Dedifferentiated amniotic fluid mesenchymal stem cell (primary cell): ENCODE measurements around the gene DNAJB8.

Experiments
- DNase-seq: peaks from one replicate; pipeline ENCODE4 v3.0.0-alpha.2; 2016; ENCODE audit errors: extremely low spot score

DNAJB8 gene

GRCh38 chr3:128466840-128467541 is at the start of gene DNAJB8:
TSS of gene DNAJB8 (minus strand) at chr3:128466890. CDS start at chr3:128463245, 3,645 bp downstream.
- DNase-seq, result no peak

DNA sequence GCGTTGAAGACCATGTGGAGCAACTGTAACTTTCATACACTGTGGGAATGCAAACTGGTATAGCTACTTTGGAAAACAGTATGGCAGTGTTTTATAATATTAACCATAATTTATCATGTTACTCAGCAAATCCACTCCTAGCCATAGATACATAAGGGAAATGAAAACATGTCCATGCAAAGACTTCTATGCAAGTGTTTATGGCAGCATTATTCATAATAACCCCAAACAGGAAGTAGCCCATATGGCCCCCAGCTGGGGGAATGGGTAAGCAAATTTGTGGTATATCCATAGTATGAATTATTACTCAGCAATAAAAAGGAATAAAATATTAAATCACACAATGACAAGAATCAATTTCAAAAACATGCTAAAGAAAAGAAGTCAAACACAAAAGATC is 49.3 kb upstream of the DNAJB8 start:
- DNase-seq, result no peak

DNA sequence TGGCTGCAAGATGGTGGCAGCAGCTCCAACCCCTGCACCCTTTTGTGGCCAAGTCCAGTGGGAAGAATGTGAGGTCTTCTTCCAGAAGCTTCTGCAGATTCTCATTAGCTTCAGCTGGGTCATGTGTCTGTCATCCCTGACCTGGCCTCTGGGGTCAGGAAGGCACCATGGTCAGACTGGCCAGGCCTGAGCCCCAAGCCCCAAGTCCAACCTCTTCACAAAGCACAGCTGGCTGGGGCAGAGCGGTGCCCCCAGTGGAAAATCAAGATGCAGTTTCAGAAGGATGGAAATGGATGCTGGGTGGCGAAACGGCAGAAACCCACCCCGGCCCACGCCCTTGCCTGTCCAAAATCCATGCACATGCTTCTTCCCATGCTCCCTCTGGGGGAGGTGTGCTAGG is 42.2 kb upstream of the DNAJB8 start:
- no peak for DNase-seq

DNA sequence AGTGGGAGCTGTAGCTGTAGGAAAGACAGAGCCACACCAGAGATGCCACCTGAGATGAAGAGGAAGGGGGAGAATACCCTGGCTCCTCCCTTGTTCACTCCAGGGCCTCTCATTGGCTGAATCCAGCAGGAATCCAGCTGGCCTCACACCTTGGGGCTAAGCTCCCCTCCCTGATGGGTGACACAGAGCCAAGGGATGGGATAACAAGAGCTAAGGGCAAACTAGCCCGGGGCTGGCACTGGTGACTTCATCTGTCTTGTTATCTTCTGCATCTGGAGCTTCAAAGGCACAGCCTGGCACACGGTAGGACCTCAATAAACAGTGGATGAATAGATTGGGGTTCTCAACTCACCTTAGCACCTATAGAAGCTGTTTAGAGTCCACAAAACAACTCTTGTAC is 40.1 kb upstream of the DNAJB8 start:
- DNase-seq, result no peak

GRCh38 chr3:128505771-128506170 is 39.1 kb upstream of the DNAJB8 start:
- no peak for DNase-seq

DNA sequence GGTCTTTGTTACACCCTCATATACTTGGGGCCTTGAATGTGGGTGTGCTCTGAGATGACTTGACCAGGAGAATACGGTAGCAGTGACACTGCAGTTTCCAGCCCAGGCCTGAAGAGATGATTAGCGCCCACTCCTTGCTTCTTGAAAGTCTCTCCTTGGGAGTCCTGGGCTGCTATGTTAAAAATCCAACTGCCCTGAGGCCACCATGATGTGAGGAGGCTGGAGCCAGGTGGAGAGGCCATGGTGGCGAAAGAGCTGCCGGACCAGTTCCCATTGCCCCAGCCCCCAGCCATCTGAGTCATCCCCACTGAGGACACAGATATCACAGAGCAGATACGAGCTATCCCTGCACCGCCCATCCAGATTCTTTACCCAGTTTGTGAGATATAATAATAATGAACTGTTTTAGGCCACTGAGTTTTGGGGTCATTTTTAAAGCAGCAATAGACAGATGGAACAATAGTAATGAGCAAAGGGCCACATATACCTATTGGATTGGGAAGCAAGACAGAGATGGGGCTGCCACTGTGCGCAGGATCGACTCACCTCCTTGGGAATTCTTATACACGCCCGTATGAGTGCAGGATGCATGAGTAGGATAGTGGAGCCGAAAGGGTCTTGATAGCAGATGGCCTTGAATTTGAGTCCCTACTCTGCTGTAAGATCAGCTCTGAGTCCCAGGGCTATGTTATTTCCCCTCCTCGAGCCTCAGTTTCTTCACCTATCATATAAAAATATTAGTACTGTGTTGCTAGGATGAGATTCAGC is 38.5 kb upstream of the DNAJB8 start:
- no peak for DNase-seq

DNA sequence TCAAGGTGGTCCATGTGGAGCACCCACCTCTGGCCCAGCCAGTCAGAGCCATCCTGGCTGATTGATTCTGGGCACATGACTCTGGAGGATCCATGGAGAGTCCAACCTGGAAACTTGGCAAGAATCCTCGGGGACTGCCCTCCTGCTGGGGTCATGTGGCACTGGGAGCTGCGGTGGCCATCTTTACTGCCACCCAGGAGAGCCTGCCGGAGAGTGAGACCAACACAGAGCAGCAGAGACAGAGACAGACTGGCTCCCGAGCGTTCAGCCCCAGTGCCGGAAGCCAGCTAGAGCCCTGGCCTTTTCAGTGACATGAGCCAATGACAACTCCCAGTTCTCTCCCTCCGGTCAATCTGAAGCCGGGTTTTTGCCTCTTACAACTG is 37.8 kb upstream of the DNAJB8 start:
- no peak for DNase-seq

GRCh38 chr3:128503751-128504532 is 37.3 kb upstream of the DNAJB8 start:
- DNase-seq, result no peak

DNA sequence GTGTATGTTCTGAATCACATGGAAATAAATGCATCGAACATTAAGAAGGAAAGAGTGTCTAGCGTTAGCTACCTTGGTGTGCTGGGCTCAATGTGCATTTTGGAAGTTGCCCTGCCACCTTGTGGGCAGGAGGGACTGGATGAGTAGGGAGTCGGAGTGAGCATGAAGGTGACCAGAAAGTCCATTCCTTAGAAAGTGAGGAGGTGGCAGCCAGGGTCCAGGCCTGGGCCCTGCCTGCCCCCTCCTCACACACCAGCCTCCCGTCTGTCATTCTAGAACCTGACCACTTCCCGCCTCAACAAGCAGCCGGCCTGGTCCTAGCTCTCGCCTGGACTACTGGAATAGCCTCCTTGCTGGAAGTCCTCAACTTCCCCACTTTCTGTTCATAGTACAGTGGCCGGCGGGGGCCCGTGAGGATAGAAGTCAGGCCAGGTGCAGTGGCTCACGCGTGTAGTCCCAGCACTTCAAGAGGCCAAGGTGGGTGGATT is 36.5 kb upstream of the DNAJB8 start:
- no peak for DNase-seq

GRCh38 chr3:128502712-128503111 is 36.0 kb upstream of the DNAJB8 start:
- no peak for DNase-seq

DNA sequence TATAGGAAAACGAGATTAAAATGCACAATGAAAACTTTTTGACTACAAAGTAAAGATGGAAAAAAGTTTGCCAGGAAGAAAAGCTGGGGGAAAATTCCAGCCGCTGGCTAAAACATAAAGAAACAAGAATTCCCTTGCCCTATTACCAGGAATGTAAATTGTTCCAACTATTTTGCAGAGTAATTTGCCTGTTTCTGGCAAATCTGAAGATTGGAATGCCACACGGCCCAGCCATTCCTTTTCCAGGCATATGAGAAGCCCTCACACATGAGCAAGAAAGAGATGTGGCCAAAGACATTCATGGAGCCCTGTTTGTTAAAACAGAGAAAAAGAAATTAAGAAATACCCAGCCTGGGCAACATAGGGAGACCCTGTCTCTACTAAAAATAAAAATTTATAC is 34.7 kb upstream of the DNAJB8 start:
- DNase-seq, result peak; percentile 44

- no peak for DNase-seq
Measured at GRCh38 chr3:128500556-128500955, 33.9 kb upstream of the DNAJB8 start.

DNA sequence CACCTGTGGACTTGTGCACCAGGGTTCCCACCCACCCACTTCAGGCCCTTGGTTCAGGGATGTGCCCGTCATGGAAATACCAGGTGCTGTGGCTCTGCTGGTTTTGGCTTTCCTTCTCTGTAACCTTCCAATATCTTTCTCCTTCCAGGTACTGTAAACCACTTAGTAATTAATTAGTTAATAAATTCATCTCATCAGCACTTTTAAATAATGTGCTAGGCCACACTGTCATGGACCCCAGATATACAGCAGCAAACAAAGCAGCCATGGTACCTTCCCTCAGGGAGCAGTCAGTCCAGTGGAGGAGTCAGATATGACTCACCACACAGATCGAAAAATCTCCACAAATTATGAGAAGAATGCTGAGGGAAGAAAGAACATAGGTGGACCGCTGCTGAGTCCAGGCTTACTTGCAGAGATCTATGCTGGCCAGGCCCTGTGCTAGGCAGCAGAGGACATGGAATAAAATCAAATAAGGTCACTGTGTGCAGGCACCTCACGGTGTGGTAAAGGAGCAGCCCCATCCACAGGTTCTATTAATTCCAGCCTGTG is 33.1 kb upstream of the DNAJB8 start:
- DNase-seq, result no peak

DNA sequence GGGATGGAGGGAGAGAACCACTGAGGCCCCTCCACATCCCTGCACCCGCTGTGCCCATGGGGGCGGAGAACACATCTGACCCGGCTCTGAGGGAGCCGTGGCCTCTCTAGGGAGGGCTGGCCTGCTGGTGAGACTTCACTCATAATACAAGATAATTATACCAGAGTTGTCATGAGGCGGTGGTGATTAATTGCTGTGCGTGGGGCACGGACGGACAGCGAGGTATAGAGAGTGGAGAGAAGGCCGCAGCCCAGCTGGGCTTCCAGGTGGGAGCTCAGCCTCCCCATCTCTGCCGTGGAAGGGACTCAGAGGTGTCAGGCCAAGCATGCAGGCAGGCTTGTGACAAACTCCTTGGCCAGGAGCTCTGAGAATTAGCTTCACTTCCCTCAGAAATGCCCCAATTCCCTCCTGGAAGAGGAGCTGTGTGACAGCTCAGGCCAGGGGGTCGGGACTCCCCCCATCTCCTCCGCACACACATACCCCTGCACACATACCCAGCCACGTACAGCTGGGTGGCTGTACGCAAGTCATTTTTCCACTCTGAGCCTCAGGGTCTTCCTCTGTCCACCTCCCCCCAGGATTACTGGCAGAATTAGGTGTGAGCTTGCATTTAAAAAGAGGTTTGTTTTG is 32.3 kb upstream of the DNAJB8 start:
- DNase-seq, result no peak

GRCh38 chr3:128498127-128498626 is 31.5 kb upstream of the DNAJB8 start:
- DNase-seq, result no peak

- no peak for DNase-seq
Measured at GRCh38 chr3:128497305-128498126, 30.8 kb upstream of the DNAJB8 start.

GRCh38 chr3:128496602-128497304 is 30.1 kb upstream of the DNAJB8 start:
- DNase-seq, result no peak

DNA sequence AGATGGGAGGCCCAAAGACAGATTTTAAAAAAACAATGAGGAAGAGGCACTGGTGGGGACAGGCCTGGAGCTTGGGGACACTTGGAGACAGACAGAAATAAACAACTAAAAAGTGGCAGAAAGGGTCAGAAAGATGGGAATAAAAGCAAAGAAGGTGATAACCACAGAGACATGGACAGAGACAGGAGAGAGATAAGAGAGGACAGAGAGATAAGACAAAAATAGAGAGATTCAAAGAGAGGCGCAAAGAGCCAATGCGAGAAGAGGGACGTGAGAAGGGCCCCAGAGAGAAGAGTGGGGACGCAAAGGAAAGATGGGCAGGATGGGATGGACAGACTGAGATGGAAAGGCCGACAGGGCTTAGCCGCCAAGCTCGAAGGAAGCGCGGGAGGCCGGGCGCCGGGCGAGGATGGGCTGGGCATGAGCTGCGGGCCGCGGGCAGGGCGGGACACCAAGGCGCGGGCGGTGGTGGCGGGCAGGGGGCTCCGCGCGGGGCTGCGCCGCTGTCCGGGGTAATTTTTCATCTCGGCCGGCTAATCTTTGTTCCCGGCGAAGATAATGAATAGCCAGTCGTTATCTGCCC is 29.4 kb upstream of the DNAJB8 start:
- DNase-seq, result no peak

GRCh38 chr3:128495435-128495970 is 28.8 kb upstream of the DNAJB8 start:
- no peak for DNase-seq

DNA sequence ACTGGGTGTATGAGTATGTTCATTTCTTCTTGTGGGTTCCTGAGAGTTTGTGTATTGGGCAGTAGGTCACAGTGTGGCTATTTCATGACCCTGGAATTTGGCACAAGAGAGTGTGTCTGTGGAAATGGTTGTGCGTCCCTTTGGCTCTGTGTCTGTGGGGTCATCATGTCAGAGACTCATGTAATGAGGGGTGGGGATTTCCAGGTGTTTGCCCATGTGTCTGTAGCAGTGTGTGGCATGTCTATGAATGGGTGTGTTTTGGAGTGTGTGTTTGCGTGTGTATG is 27.6 kb upstream of the DNAJB8 start:
- DNase-seq, result no peak
